Neural progenitor cell (in vitro differentiated cells): ENCODE results near the gene SELENOW. TPM values are rescaled to one million over a fixed set of nuclear protein-coding genes. Genes with fewer than 3 reads are reported as not detected.
"Not testable (repeated sequence)": the region's sequence is repeated elsewhere in the genome, so short reads cannot be mapped to it uniquely, and the experiment has no call there.

Experiments
- DNase-seq: peaks from one replicate; pipeline ENCODE4 v3.0.0-alpha.2; 2016; ENCODE audit warnings: low spot score
- H2AFZ ChIP-seq: fragments of 200-600 bp; sonication (generic); replicated peaks from 2 replicates; pipeline ENCODE4 v1.6.1; 2016; ENCODE audit warnings: antibody characterized with exemption
- H3F3A ChIP-seq: fragments of 200-600 bp; sonication (generic); 2 replicates; pipeline ENCODE4 v1.6.1; 2016; ENCODE audit warnings: antibody characterized with exemption, low read depth
- H3K27ac ChIP-seq: fragments of 200-600 bp; sonication (generic); 2 replicates; pipeline ENCODE4 v1.5.1; 2016; ENCODE audit warnings: mild to moderate bottlenecking
- H3K27me3 ChIP-seq: fragments of 200-600 bp; sonication (generic); 2 replicates; pipeline ENCODE4 v1.6.1; 2016; ENCODE audit warnings: mild to moderate bottlenecking, moderate library complexity
- H3K36me3 ChIP-seq: fragments of 200-600 bp; sonication (generic); 2 replicates; pipeline ENCODE4 v1.5.1; 2016
- H3K4me1 ChIP-seq: fragments of 200-600 bp; sonication (generic); 2 replicates; pipeline ENCODE4 v1.6.1; 2016; ENCODE audit warnings: mixed run types
- H3K4me2 ChIP-seq: fragments of 200-600 bp; sonication (generic); 2 replicates; pipeline ENCODE4 v1.6.1; 2016
- H3K4me3 ChIP-seq: fragments of 200-600 bp; sonication (generic); 2 replicates; pipeline ENCODE4 v1.5.1; 2016
- H3K79me2 ChIP-seq: fragments of 200-600 bp; sonication (generic); 2 replicates; pipeline ENCODE4 v1.6.1; 2016; ENCODE audit warnings: low read depth
- H3K9ac ChIP-seq: fragments of 200-600 bp; sonication (generic); 2 replicates; pipeline ENCODE4 v1.6.1; 2016
- H3K9me3 ChIP-seq: fragments of 200-600 bp; sonication (generic); 2 replicates; pipeline ENCODE4 v1.5.1; 2016; ENCODE audit warnings: low read depth
- H4K20me1 ChIP-seq: fragments of 200-600 bp; sonication (generic); 2 replicates; pipeline ENCODE4 v1.6.1; 2016; ENCODE audit warnings: low read depth
- H3K27ac Mint-ChIP-seq: 3 replicates; pipeline ENCODE4 v1.8.0; 2021; ENCODE audit warnings: mixed read lengths
- H3K27me3 Mint-ChIP-seq: 2 replicates; pipeline ENCODE4 v1.8.0; 2022; ENCODE audit warnings: low read depth, mild to moderate bottlenecking, inconsistent platforms, moderate library complexity, mixed read lengths; ENCODE audit not compliant: insufficient read depth
- H3K36me3 Mint-ChIP-seq: 3 replicates; pipeline ENCODE4 v1.8.0; 2021; ENCODE audit warnings: mixed read lengths
- H3K4me1 Mint-ChIP-seq: 3 replicates; pipeline ENCODE4 v1.8.0; 2021; ENCODE audit warnings: mixed read lengths
- H3K4me3 Mint-ChIP-seq: 3 replicates; pipeline ENCODE4 v1.8.0; 2021; ENCODE audit warnings: mild to moderate bottlenecking, moderate library complexity, mixed read lengths
- H3K9me3 Mint-ChIP-seq: 3 replicates; pipeline ENCODE4 v1.8.0; 2020; ENCODE audit warnings: mixed read lengths
- EZH2 ChIP-seq: fragments of 200-600 bp; sonication (generic); IDR thresholded peaks from 2 replicates; pipeline ENCODE4 v1.6.1; 2017; ENCODE audit warnings: antibody characterized with exemption, mild to moderate bottlenecking, moderate library complexity
- EZH2phosphoT487 ChIP-seq: fragments of 200-600 bp; sonication (generic); IDR thresholded peaks from 2 replicates; pipeline ENCODE4 v1.6.1; 2017; ENCODE audit warnings: antibody characterized with exemption
- total RNA-seq: library from RNA; depleted of rRNA; stranded (reverse); fragments of >200 nt; gene quantifications from 2 replicates; pipeline ENCODE4 v1.2.3, GENCODE V29; 2015; ENCODE audit warnings: low replicate concordance
- TF ChIP-seq, protein P1 (sequence below): fragments of 200-600 bp; sonication (generic); IDR thresholded peaks from 2 replicates; pipeline ENCODE4 v1.5.1; 2017; ENCODE audit warnings: antibody characterized with exemption, mild to moderate bottlenecking

Gene SELENOW
- total RNA-seq, 1 donor from 2014 or later = 234 TPM

DNA sequence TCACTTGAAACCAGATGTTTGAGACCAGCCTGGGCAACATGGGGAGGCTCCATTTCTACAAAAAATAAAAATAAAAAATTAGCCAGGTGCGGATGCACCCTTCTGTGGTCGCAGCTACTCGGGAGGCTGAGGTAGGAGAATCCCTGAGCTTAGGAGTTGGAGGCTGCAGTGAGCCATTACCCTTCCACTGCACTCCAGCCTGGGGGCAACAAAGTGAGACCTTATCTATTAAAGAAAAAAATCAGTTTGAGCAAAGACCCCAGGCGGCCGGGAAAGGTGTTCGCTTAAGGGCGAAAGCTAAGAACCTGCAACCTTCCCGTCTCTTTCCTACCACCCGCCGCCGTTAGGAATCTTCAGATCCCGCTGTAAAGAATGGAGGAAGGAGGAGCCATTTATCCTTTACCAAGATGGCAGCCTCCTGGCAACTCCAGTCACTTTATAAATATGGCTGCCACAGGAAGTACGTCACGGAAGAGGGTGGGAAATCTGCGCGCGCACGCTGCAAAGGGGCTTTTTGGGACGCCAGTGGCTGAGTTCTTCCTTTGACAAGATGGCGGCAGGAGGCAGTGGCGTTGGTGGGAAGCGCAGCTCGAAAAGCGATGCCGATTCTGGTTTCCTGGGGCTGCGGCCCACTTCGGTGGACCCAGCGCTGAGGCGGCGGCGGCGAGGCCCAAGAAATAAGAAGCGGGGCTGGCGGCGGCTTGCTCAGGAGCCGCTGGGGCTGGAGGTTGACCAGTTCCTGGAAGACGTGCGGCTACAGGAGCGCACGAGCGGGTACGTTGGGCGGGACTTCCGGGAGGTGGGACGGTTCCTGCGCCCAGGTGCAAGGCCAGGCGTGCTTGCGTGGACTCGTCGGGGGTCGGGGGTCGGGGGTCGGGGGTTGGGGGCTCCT lies 33.2 kb upstream of the SELENOW start, which contains the start of gene NOP53:
TSS of gene NOP53 (plus strand) at position 537 of the 892 bp plus-strand sequence. CDS start at position 551, 14 bp downstream.
- peak within 1 kb of the TSS; percentile 99 for H3K4me3 Mint-ChIP-seq
- peak within 1 kb of the TSS; percentile 81 for H3K4me2 ChIP-seq

DNA sequence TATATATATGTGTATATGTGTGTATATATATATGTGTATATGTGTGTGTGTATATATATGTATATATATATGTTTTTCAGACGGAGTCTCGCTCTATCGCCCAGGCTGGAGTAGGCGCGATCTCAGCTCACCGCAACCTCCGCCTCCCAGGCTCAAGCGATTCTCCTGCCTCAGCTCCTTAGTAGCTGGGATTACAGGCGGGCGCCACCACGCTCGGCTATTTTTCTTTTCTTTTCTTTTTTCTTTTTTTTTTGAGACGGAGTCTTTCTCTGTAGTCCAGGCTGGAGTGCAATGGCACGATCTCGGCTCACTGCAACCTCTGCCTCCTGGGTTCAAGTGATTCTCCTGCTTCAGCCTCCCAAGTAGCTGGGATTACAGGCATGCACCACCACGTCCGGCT lies 32.4 kb upstream of the SELENOW start:
- H3K27ac Mint-ChIP-seq, H2AFZ ChIP-seq, H3K4me1 ChIP-seq, H3K36me3 ChIP-seq, H3K9ac ChIP-seq, H3K27ac ChIP-seq, H3K36me3 Mint-ChIP-seq, H3K9me3 Mint-ChIP-seq, H4K20me1 ChIP-seq, H3K27me3 ChIP-seq, DNase-seq, H3K9me3 ChIP-seq: not testable (repeated sequence)
- peak overlapping the region; percentile 99 for H3K4me3 Mint-ChIP-seq
- Histone ChIP-seq H3K4me3 (peak overlapping the region; percentile 93), H3K4me2 (peak overlapping the region; percentile 81), H3K79me2 (peaks cover 35% of the 10 kb centered on the region), H3F3A (peaks cover 26% of the 10 kb centered on the region)
- H3K27me3 Mint-ChIP-seq = peaks cover 15% of the 10 kb centered on the region
- peaks cover 17% of the 10 kb centered on the region for H3K4me1 Mint-ChIP-seq

More for the DNA sequence above, 33.2 kb upstream of the SELENOW start, which contains the start of gene NOP53:
- Mint-ChIP-seq H3K4me1 (peaks cover 17% of the 10 kb centered on the region), H3K27ac (peak within 1 kb of the TSS; percentile 93), H3K27me3 (peaks cover 15% of the 10 kb centered on the region), H3K36me3 (peaks cover 10% of the 10 kb centered on the region), H3K9me3 (no peaks in the 10 kb centered on the region)
- peak; percentile 98 for DNase-seq
- H3K9ac ChIP-seq = peak within 1 kb of the TSS; percentile 93
- peaks cover 26% of the 10 kb centered on the region for H3F3A ChIP-seq
- H3K27ac ChIP-seq = peak within 1 kb of the TSS; percentile 86
- H3K36me3 ChIP-seq = no peaks in the 10 kb centered on the region
- H3K9me3 ChIP-seq = no peaks in the 10 kb centered on the region
- no peaks in the 10 kb centered on the region for H3K4me1 ChIP-seq
- H2AFZ ChIP-seq = peak within 1 kb of the TSS; percentile 99
- H3K27me3 ChIP-seq = no peaks in the 10 kb centered on the region
- H4K20me1 ChIP-seq = no peaks in the 10 kb centered on the region
- TF ChIP-seq EZH2phosphoT487 (no peak), EZH2 (peak; percentile 36)
- TF ChIP-seq, protein P1, sequence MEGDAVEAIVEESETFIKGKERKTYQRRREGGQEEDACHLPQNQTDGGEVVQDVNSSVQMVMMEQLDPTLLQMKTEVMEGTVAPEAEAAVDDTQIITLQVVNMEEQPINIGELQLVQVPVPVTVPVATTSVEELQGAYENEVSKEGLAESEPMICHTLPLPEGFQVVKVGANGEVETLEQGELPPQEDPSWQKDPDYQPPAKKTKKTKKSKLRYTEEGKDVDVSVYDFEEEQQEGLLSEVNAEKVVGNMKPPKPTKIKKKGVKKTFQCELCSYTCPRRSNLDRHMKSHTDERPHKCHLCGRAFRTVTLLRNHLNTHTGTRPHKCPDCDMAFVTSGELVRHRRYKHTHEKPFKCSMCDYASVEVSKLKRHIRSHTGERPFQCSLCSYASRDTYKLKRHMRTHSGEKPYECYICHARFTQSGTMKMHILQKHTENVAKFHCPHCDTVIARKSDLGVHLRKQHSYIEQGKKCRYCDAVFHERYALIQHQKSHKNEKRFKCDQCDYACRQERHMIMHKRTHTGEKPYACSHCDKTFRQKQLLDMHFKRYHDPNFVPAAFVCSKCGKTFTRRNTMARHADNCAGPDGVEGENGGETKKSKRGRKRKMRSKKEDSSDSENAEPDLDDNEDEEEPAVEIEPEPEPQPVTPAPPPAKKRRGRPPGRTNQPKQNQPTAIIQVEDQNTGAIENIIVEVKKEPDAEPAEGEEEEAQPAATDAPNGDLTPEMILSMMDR = no peak
- H3K4me3 ChIP-seq = peak within 1 kb of the TSS; percentile 93
- H3K79me2 ChIP-seq = peaks cover 35% of the 10 kb centered on the region

DNA sequence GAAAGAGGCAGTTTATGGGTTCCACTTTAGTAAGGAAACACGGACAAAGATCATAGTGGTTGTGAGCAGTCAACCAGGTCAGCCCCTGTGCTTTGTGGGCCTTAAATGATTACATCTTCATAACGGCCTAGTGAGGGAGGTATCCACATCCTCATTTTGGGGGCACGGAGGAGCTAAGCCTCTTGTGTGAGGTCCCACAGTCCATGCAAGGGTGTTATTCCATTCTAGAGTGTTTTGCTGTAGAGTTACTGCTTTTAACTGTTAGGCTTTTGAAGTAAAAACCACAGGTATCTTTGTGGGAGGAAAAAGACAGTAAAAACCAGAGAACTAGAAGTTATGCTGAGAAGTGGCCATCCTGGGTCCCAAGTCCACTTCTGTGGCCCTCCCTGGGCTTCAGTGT lies 29.2 kb upstream of the SELENOW start:
- Histone ChIP-seq H3K9ac (no peak overlapping the region), H3K36me3 (no peaks in the 10 kb centered on the region), H2AFZ (no peak overlapping the region), H3K9me3 (no peaks in the 10 kb centered on the region), H3K79me2 (peaks cover 35% of the 10 kb centered on the region), H3K27me3 (no peaks in the 10 kb centered on the region), H3K4me3 (no peak overlapping the region), H3F3A (peaks cover 5% of the 10 kb centered on the region), H3K4me1 (no peaks in the 10 kb centered on the region), H3K4me2 (no peak overlapping the region), H3K27ac (no peak overlapping the region), H4K20me1 (no peaks in the 10 kb centered on the region)
- peaks cover 11% of the 10 kb centered on the region for H3K4me1 Mint-ChIP-seq
- H3K9me3 Mint-ChIP-seq = no peaks in the 10 kb centered on the region
- TF ChIP-seq, protein P1 = no peak
- no peak for TF ChIP-seq EZH2
- TF ChIP-seq EZH2phosphoT487 = no peak
- H3K27ac Mint-ChIP-seq = no peak overlapping the region
- no peak overlapping the region for H3K4me3 Mint-ChIP-seq
- H3K27me3 Mint-ChIP-seq = peaks cover 4% of the 10 kb centered on the region
- peaks cover 20% of the 10 kb centered on the region for H3K36me3 Mint-ChIP-seq
- no peak for DNase-seq

DNA sequence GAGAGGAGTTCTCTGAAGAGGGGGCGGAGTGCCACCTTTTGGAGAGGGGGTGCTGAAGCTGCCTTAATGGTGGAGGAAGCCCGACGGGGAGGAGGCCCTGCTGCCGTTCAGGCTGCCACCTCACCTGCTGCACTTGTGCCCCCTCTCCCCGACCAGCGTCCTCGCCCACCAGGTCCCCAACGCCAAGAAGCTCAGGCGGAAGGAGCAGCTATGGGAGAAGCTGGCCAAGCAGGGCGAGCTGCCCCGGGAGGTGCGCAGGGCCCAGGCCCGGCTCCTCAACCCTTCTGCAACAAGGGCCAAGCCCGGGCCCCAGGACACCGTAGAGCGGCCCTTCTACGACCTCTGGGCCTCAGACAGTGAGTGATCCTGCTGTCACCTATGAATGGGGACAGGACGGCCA lies 27.8 kb upstream of the SELENOW start:
- Histone ChIP-seq H3K9me3 (no peaks in the 10 kb centered on the region), H3F3A (no peaks in the 10 kb centered on the region), H4K20me1 (no peaks in the 10 kb centered on the region), H3K79me2 (peaks cover 34% of the 10 kb centered on the region), H3K4me3 (no peak overlapping the region), H3K4me1 (no peaks in the 10 kb centered on the region), H2AFZ (no peak overlapping the region), H3K27ac (no peak overlapping the region), H3K27me3 (no peaks in the 10 kb centered on the region), H3K4me2 (no peak overlapping the region), H3K36me3 (no peaks in the 10 kb centered on the region), H3K9ac (no peak overlapping the region)
- Mint-ChIP-seq H3K27ac (no peak overlapping the region), H3K4me3 (no peak overlapping the region), H3K9me3 (no peaks in the 10 kb centered on the region), H3K36me3 (peaks cover 20% of the 10 kb centered on the region), H3K4me1 (peaks cover 6% of the 10 kb centered on the region), H3K27me3 (no peaks in the 10 kb centered on the region)
- no peak for DNase-seq
- no peak for TF ChIP-seq EZH2phosphoT487
- TF ChIP-seq, protein P1 = no peak
- TF ChIP-seq EZH2 = no peak
